Neuronal stem cell (in vitro differentiated cells): Measurements from ENCODE around the gene PMFBP1.

Experiments
- DNase-seq: peaks from one replicate; pipeline ENCODE4 v3.0.0-alpha.2; 2013; ENCODE audit warnings: low spot score
- H2AFZ ChIP-seq: one replicate; pipeline ENCODE4 v1.6.1; 2013; ENCODE audit warnings: mild to moderate bottlenecking, low read length, inconsistent platforms
- H2AK5ac ChIP-seq: 2 replicates; pipeline ENCODE4 v1.6.1; 2013; ENCODE audit warnings: low read depth, mild to moderate bottlenecking, inconsistent platforms, low read length, moderate library complexity, mixed read lengths
- H2BK120ac ChIP-seq: 2 replicates; pipeline ENCODE4 v1.6.1; 2013; ENCODE audit warnings: low read depth, mild to moderate bottlenecking, inconsistent platforms, low read length, moderate library complexity, mixed read lengths
- H2BK12ac ChIP-seq: one replicate; pipeline ENCODE4 v1.6.1; 2013; ENCODE audit warnings: low read length, inconsistent platforms
- H2BK15ac ChIP-seq: 2 replicates; pipeline ENCODE4 v1.6.1; 2013; ENCODE audit warnings: mild to moderate bottlenecking, low read length, inconsistent platforms, mixed read lengths
- H2BK5ac ChIP-seq: one replicate; pipeline ENCODE4 v1.6.1; 2013; ENCODE audit warnings: inconsistent platforms, mild to moderate bottlenecking, low read length, moderate library complexity
- H3K14ac ChIP-seq: one replicate; pipeline ENCODE4 v1.6.1; 2013; ENCODE audit warnings: low read length, inconsistent platforms
- H3K18ac ChIP-seq: 2 replicates; pipeline ENCODE4 v1.6.1; 2013; ENCODE audit warnings: low read length, inconsistent platforms
- H3K23ac ChIP-seq: 2 replicates; pipeline ENCODE4 v1.6.1; 2013; ENCODE audit warnings: low read depth, mild to moderate bottlenecking, mixed read lengths, low read length, inconsistent platforms; ENCODE audit not compliant: poor library complexity
- H3K27ac ChIP-seq: replicated peaks from 3 replicates; pipeline ENCODE4 v1.5.1; 2013; ENCODE audit warnings: low read length, inconsistent platforms
- H3K27me3 ChIP-seq, 3 experiments: 2 replicates each; pipeline ENCODE4 v1.6.1; 2013; ENCODE audit warnings: low read length in 3 of 3, mild to moderate bottlenecking in 2 of 3, inconsistent platforms in 1 of 3, low read depth in 1 of 3, mixed read lengths in 1 of 3, moderate library complexity in 1 of 3; ENCODE audit not compliant: control insufficient read depth in 3 of 3, insufficient read depth in 3 of 3
- H3K36me3 ChIP-seq, 2 donors: replicated peaks in 1 of 2; 2 replicates each; pipeline ENCODE4 v1.6.1; 2013; ENCODE audit warnings: low read length in 2 of 2; ENCODE audit not compliant: control insufficient read depth in 2 of 2, insufficient read depth in 2 of 2
- H3K4ac ChIP-seq: 2 replicates; pipeline ENCODE4 v1.6.1; 2013; ENCODE audit warnings: inconsistent platforms, mild to moderate bottlenecking, low read length, moderate library complexity
- H3K4me1 ChIP-seq, 2 donors: 1 replicate in 1 of 2; 2 replicates in 1 of 2; pipeline ENCODE4 v1.6.1; 2013; ENCODE audit warnings: low read length in 2 of 2, low read depth in 1 of 2; ENCODE audit not compliant: control insufficient read depth in 2 of 2, insufficient read depth in 1 of 2
- H3K4me2 ChIP-seq: one replicate; pipeline ENCODE4 v1.6.1; 2013; ENCODE audit warnings: mild to moderate bottlenecking, low read length, inconsistent platforms; ENCODE audit not compliant: insufficient read depth, poor library complexity, severe bottlenecking
- H3K4me3 ChIP-seq, 2 donors: 2 replicates each; pipeline ENCODE4 v1.5.1; 2013; ENCODE audit warnings: low read length in 2 of 2, mild to moderate bottlenecking in 2 of 2, inconsistent platforms in 1 of 2, moderate library complexity in 1 of 2
- H3K79me1 ChIP-seq: one replicate; pipeline ENCODE4 v1.6.1; 2013; ENCODE audit warnings: low read depth, mild to moderate bottlenecking, inconsistent platforms, low read length, moderate library complexity
- H3K9ac ChIP-seq: one replicate; pipeline ENCODE4 v1.6.1; 2013; ENCODE audit warnings: mild to moderate bottlenecking, low read depth, low read length, inconsistent platforms; ENCODE audit not compliant: poor library complexity
- H3K9me3 ChIP-seq, 2 donors: replicated peaks in 1 of 2; 2 replicates each; pipeline versions ENCODE3 to v1.6.1; 2013; ENCODE audit warnings: low read length in 2 of 2, mild to moderate bottlenecking in 2 of 2, inconsistent platforms in 1 of 2, low read depth in 1 of 2, mixed read lengths in 1 of 2, moderate library complexity in 1 of 2; ENCODE audit not compliant: control insufficient read depth in 2 of 2, insufficient read depth in 1 of 2
- H4K8ac ChIP-seq: one replicate; pipeline ENCODE4 v1.6.1; 2013; ENCODE audit warnings: low read depth, mild to moderate bottlenecking, inconsistent platforms, low read length, moderate library complexity
- H4K91ac ChIP-seq: one replicate; pipeline ENCODE4 v1.6.1; 2013; ENCODE audit warnings: low read length, low read depth, mild to moderate bottlenecking, inconsistent platforms; ENCODE audit not compliant: poor library complexity
- WGBS, 2 donors: extraction: QIAGEN DNeasy Blood & Tissue Kit; methylation state at CpG; one replicate each; pipeline ENCODE4 v1.1.7; 2013; ENCODE audit warnings: missing lambda C conversion rate in 2 of 2, mixed read lengths in 1 of 2; ENCODE audit not compliant: insufficient read length in 2 of 2, insufficient replicate concordance in 1 of 2; ENCODE audit errors: extremely low coverage in 2 of 2; 5-methylcytosine and 5-hydroxymethylcytosine counted together

Gene PMFBP1

GRCh38 chr16:72210555-72210954 is 38.6 kb upstream of the PMFBP1 start:
- no peak overlapping the region for H2AK5ac ChIP-seq
- H2BK5ac ChIP-seq = no peak overlapping the region
- H3K79me1 ChIP-seq = no peaks in the 10 kb centered on the region
- H3K18ac ChIP-seq = no peak overlapping the region
- H2AFZ ChIP-seq = no peak overlapping the region
- no peak overlapping the region for H2BK120ac ChIP-seq
- no peak overlapping the region for H2BK15ac ChIP-seq
- H3K27me3 ChIP-seq = no peaks in the 10 kb centered on the region
- H4K8ac ChIP-seq = no peak overlapping the region
- no peak overlapping the region for H3K4me3 ChIP-seq
- no CpG with 5 or more reads among the region's 3 CpGs for WGBS, 2 donors
- no peak overlapping the region for H2BK12ac ChIP-seq
- no peak overlapping the region for H3K4me2 ChIP-seq
- H3K36me3 ChIP-seq = no peaks in the 10 kb centered on the region
- H3K14ac ChIP-seq = no peak overlapping the region
- H4K91ac ChIP-seq = no peak overlapping the region
- no peak overlapping the region for H3K27ac ChIP-seq
- no peak overlapping the region for H3K9ac ChIP-seq
- peaks cover 0 to 12% of the 10 kb centered on the region in 2 donors for H3K9me3 ChIP-seq
- no peaks in the 10 kb centered on the region for H3K4me1 ChIP-seq
- no peak overlapping the region for H3K4ac ChIP-seq
- no peak for DNase-seq
- H3K23ac ChIP-seq = no peak overlapping the region

GRCh38 chr16:72210072-72210471 is 38.1 kb upstream of the PMFBP1 start:
- no CpG with 5 or more reads among the region's 3 CpGs for WGBS, 2 donors
- H2AK5ac ChIP-seq = no peak overlapping the region
- H4K8ac ChIP-seq = no peak overlapping the region
- no peak overlapping the region for H4K91ac ChIP-seq
- H3K18ac ChIP-seq = no peak overlapping the region
- no peak overlapping the region for H3K27ac ChIP-seq
- H3K36me3 ChIP-seq = no peaks in the 10 kb centered on the region
- H3K79me1 ChIP-seq = no peaks in the 10 kb centered on the region
- H3K4ac ChIP-seq = no peak overlapping the region
- H3K27me3 ChIP-seq = no peaks in the 10 kb centered on the region
- H2BK120ac ChIP-seq = no peak overlapping the region
- H3K9me3 ChIP-seq = peaks cover 0 to 8% of the 10 kb centered on the region in 2 donors
- no peak overlapping the region for H3K4me2 ChIP-seq
- H3K4me1 ChIP-seq = no peaks in the 10 kb centered on the region
- no peak overlapping the region for H2BK15ac ChIP-seq
- no peak overlapping the region for H3K23ac ChIP-seq
- DNase-seq = no peak
- no peak overlapping the region for H2AFZ ChIP-seq
- no peak overlapping the region for H3K4me3 ChIP-seq
- no peak overlapping the region for H3K14ac ChIP-seq
- H2BK5ac ChIP-seq = no peak overlapping the region
- H2BK12ac ChIP-seq = no peak overlapping the region
- H3K9ac ChIP-seq = no peak overlapping the region

DNA sequence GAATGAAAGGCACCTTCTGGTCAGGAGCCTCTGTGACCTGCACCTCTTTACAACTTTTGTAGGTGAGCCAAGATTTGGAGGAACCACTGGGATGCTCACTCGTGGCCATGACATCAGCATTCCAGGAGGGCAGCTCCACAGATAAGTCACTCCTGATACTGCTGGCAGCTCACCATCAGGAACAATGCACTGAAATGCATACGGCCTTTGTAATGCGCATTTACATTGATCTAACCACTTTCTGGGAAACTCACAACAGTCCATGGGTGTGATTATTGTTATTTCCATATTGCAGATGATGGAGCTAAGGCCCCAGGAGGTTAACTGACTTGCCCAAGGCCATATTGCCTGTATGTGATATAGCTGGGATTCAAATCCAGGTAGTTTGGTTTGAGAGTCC is 34.3 kb upstream of the PMFBP1 start:
- Histone ChIP-seq H2BK12ac (no peak overlapping the region), H2AFZ (no peak overlapping the region), H3K27ac (no peak overlapping the region), H2BK120ac (no peak overlapping the region), H3K9me3 (no peaks in the 10 kb centered on the region), H3K79me1 (no peaks in the 10 kb centered on the region), H2BK5ac (no peak overlapping the region), H3K36me3 (no peaks in the 10 kb centered on the region), H2BK15ac (no peak overlapping the region), H3K23ac (no peak overlapping the region), H3K4me3 (no peak overlapping the region), H3K27me3 (no peaks in the 10 kb centered on the region), H2AK5ac (no peak overlapping the region), H3K4ac (no peak overlapping the region), H4K8ac (no peak overlapping the region), H3K4me2 (no peak overlapping the region), H3K9ac (no peak overlapping the region), H3K4me1 (peaks cover 2 to 7% of the 10 kb centered on the region in 2 donors), H3K14ac (no peak overlapping the region), H3K18ac (no peak overlapping the region), H4K91ac (no peak overlapping the region)
- WGBS, 2 donors = no CpG with 5 or more reads among the region's 3 CpGs
- no peak for DNase-seq

DNA sequence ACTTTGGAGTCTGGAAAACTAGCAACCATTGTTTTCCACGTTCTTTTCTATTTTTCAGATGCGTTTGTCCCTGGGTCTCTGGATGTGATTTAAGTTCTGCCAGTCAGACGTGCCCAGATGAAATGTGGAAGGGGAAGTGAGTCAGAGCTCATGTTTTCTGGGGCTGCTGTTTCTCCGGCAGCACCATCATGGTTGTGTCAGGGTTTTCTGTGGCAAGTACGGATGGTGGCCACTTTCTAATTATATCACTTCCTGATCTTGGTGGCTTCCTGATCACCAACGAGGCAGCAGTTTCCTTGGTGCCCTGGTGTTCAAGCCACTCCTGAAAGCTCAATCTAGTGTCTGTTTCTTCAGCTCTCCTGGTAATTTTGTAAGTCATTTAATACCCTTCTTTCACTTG is 31.4 kb upstream of the PMFBP1 start:
- H3K4me1 ChIP-seq = peaks cover 9 to 10% of the 10 kb centered on the region in 2 donors
- H3K27ac ChIP-seq = no peak overlapping the region
- no peak overlapping the region for H2BK12ac ChIP-seq
- H2BK15ac ChIP-seq = no peak overlapping the region
- H3K27me3 ChIP-seq = no peaks in the 10 kb centered on the region
- H3K36me3 ChIP-seq = no peaks in the 10 kb centered on the region
- no peak overlapping the region for H2BK5ac ChIP-seq
- no peak overlapping the region for H4K8ac ChIP-seq
- no peak overlapping the region for H3K18ac ChIP-seq
- WGBS, 2 donors = no CpG with 5 or more reads among the region's 6 CpGs
- no peak overlapping the region for H2AFZ ChIP-seq
- no peaks in the 10 kb centered on the region for H3K79me1 ChIP-seq
- no peak overlapping the region for H2AK5ac ChIP-seq
- H3K14ac ChIP-seq = peak overlapping the region; percentile 74
- DNase-seq = no peak
- H3K23ac ChIP-seq = no peak overlapping the region
- no peak overlapping the region for H3K4ac ChIP-seq
- no peak overlapping the region for H4K91ac ChIP-seq
- no peaks in the 10 kb centered on the region for H3K9me3 ChIP-seq
- H3K9ac ChIP-seq = no peak overlapping the region
- no peak overlapping the region for H3K4me2 ChIP-seq
- no peak overlapping the region for H3K4me3 ChIP-seq
- no peak overlapping the region for H2BK120ac ChIP-seq
